NCI-H1694 (cell line): ENCODE data around the gene PCDHGC3.

ENCODE experiments used
- DNase-seq: peaks from one replicate; lab custom pipeline; 2025; lab: John Stamatoyannopoulos, UW

The PCDHGC3 gene

DNA sequence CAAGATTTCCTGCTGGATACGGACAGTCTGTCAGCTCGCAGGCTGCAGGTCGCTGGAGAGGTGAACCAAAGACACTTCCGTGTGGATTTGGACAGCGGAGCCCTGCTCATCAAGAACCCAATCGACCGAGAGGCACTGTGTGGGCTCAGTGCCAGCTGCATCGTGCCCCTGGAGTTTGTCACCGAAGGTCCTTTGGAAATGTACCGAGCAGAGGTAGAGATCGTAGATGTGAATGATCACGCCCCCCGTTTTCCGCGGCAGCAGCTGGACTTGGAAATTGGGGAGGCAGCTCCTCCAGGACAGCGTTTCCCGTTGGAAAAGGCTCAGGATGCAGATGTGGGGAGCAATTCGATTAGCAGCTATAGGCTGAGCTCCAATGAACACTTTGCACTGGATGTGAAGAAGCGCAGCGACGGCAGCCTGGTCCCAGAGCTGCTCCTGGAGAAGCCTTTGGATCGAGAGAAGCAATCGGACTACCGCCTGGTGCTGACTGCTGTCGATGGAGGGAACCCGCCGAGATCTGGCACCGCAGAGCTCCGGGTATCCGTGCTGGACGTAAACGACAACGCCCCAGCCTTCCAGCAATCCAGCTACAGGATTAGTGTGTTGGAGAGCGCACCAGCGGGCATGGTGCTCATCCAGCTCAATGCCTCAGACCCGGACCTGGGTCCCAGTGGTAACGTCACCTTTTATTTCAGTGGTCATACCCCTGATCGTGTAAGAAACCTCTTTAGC is 9.7 kb downstream of the PCDHGC3 start:
- DNase-seq = no peak

DNA sequence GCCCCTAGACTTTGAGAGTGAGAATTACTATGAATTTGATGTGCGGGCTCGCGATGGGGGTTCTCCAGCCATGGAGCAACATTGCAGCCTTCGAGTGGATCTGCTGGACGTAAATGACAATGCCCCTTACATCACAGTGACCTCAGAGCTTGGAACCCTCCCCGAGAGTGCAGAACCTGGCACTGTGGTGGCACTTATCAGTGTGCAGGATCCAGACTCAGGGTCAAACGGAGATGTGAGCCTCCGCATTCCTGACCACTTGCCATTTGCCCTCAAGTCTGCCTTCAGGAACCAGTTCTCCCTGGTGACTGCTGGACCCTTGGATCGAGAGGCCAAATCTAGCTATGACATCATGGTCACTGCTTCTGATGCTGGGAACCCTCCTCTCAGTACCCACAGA is 10.3 kb downstream of the PCDHGC3 start:
- no peak for DNase-seq

DNA sequence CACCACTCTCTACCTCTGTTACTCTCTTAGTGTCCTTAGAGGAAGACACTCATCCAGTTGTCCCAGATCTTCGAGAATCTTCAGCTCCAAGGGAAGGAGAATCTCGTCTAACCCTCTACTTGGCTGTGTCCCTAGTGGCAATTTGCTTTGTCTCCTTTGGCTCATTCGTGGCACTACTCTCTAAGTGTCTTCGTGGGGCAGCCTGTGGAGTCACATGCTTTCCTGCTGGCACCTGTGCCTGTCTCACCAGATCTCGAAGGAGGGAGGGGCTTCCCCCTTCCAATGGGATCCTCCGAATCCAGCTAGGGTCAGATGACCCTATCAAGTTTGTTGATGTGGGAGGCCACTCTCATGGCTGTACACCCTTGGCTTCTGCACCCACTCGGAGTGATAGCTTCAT is 11.4 kb downstream of the PCDHGC3 start:
- no peak for DNase-seq

DNA sequence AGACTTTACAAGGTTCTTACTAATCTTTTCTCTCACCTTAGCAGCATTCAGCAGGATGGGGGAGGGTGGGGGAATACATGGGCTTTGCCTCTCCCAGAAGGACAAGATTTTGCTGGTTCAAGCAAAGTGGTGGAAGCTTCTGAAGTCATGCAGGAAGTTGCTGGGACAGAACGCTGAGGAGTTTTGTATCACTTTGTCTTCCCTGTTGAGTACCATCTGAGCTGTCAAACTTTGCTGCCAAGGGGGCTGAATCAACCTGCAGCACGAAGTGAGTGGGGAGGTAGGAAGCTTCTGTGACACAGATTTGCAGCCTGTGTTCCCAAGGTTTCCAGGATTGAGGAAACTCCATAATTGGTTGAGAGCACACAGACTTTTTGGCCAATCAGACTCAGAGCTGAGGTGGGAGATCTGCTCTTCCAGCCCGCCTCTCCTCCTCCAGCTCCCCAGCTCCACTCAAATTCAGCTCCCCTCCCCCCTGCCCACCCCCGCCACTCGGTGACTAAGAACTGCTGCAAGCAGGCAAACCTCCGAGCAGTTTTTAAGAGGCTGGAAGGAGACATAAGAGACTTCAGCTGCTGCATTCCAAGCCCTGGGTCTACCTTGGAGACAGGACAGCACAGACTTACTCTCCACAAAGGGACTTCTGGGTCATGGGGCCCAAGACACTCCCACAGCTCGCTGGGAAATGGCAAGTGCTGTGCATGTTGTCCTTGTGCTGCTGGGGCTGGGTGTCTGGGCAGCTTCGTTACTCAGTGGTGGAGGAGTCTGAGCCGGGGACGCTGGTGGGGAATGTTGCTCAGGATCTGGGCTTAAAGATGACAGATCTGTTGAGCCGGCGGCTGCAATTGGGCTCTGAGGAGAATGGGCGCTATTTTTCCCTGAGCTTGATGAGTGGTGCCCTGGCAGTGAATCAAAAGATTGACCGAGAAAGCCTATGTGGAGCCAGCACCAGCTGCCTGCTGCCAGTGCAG is 13.1 kb downstream of the PCDHGC3 start, which contains the start of gene PCDHGC5:
PCDHGC5 (plus strand) TSS at position 491 of the 971 bp plus-strand sequence; CDS start at position 651, 160 bp downstream.
- no peak for DNase-seq

DNA sequence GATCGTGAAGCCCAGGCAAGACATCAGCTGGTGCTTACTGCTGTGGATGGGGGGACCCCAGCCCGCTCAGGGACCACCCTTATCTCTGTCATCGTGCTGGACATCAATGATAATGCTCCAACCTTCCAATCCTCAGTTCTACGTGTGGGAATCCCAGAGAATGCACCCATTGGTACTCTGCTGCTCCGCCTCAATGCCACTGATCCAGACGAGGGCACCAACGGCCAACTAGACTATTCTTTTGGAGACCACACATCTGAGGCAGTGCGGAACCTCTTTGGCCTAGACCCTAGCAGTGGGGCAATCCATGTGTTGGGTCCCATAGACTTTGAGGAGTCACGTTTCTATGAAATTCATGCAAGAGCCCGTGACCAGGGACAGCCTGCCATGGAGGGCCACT is 14.1 kb downstream of the PCDHGC3 start:
- DNase-seq = no peak

DNA sequence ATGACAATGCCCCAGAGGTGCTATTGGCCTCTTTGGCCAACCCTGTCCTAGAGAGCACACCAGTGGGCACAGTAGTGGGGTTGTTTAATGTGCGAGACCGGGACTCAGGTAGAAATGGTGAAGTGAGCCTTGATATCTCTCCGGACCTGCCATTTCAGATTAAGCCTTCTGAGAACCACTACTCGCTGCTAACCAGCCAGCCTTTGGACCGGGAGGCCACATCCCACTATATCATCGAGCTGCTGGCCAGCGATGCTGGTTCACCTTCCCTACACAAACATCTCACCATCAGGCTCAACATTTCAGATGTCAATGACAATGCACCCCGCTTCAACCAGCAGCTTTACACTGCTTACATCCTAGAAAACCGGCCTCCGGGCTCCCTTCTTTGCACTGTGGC is 14.5 kb downstream of the PCDHGC3 start:
- no peak for DNase-seq

DNA sequence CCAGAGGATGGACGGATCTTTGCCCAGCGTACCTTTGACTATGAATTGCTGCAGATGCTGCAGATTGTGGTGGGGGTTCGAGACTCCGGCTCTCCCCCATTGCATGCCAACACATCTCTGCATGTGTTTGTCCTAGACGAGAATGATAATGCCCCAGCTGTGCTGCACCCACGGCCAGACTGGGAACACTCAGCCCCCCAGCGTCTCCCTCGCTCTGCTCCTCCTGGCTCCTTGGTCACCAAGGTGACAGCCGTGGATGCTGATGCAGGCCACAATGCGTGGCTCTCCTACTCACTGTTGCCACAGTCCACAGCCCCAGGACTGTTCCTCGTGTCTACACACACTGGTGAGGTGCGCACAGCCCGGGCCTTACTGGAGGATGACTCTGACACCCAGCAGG is 15.0 kb downstream of the PCDHGC3 start:
- no peak for DNase-seq

DNA sequence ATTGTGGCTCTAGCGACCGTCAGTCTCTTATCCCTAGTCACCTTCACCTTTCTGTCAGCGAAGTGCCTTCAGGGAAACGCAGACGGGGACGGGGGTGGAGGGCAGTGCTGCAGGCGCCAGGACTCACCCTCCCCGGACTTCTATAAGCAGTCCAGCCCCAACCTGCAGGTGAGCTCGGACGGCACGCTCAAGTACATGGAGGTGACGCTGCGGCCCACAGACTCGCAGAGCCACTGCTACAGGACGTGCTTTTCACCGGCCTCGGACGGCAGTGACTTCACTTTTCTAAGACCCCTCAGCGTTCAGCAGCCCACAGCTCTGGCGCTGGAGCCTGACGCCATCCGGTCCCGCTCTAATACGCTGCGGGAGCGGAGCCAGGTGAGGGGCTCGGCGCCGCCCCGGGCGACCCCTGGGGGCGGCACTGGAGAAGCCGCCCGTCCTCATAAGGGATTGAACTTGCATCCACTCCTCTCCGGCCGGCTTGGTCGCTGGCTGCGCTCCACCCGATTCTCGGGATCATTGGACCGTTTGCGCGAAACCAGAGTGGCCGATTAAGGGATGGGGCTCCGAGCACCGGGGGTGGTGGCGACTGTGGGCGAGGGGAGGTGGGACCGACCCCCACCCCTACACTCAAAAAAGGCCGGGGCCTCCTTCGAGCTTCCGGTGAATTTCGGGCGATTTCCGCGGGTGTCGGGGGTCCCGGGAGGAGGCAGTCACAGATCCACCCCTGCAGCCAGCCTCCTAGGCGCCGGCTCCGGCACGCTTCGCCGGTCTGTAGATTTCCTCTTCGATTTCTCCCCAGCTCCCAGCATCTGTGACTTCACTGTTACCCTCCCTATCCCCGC is 15.8 kb downstream of the PCDHGC3 start:
- DNase-seq = no peak

DNA sequence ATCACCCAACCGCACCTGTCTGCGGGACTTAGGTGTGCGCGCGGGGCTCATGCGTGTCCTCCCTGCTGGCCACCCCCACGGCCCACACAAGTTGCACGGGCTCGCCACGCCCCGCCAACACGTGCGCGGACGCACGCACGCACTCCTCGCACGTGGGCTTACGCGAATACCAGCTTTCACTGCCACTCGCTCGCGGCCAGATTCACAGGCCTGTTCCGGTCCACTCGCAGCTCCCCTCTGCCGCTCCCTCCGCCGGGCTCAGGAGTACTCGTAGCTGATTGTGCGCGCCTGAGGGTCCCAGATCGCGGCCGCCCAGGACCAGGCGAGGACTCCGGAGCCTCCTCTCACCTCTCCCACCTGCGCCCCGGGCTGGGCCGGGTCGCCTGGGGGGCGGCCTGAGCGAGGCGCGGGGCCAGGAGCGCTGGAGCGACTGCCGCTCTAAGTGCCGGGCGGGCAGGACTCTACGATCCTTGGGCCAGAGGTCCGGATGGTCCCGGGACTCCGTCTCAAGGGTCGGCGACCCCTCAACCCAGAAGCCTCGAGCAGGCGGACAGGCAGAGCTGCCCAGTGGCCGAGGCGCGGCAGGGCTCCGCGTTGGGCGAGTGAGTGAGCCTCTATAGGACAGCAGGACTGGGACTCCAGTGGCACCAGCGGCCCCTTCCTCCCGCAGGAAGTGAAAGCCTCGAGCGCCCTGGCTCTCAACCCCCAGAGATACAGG is 16.6 kb downstream of the PCDHGC3 start:
- DNase-seq = no peak

DNA sequence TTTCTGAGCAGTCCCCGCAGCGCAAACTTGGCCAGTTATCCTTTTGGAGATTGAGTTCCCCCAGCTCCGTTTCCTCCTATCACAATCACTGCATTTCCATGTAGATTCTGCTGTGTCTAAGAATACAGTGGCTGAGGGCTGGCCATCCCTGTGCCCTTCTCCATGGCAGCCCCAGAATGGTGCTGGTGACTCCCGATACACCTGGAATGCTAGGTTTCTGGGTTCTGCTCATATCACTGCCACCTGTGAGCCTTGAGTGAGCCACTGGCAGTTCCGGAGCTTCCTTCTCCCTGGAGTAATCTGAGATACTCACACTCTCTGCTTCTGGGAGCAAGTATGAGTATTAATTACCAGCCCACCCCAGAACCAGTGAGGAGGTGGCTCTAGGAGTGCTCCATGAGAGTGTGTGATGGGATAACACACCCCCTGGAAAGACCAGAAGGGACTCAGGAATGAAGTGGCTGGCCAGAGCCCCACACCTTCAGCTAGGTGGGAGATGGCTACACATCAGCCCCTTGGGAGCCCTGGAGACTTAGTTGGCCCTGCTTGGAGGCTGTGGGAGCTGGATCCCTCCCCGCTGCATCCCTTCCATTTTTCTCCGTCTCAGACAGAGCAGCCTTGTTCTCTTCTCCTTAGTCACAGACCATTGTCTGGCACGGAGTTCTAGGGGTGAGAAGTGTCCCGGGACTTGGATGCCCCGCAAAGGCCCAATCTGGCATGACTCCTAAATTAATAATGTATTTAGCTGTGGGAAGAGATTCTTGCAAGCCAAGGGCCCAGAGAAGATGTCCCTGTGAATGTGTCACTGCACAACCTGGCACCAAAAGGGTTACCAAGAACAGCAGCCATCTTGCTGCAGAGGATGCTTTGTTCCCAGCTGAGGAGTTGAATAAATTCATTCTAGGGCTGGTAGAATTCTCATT is 18.0 kb downstream of the PCDHGC3 start:
- no peak for DNase-seq

DNA sequence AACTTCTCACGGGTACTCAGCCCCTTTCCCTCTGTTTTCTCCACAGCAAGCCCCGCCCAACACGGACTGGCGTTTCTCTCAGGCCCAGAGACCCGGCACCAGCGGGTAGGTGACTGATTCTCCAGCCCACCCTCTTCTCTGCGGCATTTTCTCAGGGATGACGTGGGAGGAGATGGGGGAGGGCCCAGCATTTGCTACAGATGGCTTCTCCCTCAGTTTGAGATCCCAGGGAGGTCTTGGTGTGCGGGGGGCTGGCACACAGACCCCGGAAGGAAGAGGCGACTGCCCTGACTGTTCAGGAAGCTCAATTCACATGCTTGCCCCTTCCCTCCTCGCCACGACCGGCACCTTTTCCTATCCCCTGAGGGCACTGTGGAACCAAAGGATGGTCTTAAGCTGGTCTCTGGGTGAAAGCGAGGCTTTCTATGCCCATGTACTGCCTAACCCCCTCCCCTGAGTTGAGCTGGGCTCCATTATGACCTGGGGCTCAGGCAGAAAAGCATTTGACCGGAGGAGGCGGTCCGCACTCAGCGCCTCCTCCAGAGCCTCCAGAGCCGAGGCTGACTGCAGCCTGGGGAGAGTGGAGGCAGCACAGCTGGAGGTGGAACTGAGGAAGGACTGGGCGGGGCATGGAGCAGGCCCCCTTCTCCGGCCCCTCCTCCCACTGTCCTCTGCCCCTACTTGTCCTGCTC is 19.1 kb downstream of the PCDHGC3 start:
- DNase-seq = no peak

DNA sequence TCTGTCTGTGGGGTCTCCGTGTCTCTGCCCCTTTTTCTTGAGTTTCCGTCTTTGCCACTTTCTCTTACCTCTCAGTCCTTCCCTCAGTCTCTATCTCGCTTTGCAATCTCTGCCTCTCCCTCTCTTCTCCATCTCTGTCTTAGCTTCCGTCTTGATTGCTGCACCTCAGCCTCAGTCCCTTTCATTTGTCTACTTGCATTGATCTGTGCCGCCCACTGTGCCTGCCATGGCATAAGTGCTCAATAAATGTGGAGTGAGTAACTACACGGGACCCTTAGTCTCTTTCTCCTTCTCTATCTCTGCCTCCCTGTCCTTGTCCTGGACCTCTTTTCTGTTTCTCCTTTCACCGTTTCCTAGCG is 19.7 kb downstream of the PCDHGC3 start:
- DNase-seq = no peak

DNA sequence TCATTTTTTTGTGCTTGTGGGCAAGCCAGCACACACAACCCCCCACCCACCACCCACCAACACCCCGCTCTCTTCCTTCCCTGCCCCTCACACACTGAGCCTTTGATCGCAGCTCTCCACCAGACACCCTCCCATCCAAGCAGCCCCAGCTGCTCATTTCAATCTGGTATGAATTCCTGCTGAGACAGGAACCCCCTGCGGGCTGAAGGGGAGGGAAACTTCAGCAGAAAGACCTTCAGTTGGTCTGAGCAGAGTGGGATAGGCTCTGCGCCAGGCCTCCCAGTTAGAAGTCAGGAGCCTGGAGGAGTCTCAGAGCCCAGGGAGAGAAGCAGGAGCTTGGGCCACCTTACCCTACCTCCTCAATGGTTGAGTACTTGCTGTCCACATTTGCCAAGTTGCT is 20.3 kb downstream of the PCDHGC3 start:
- DNase-seq = no peak

DNA sequence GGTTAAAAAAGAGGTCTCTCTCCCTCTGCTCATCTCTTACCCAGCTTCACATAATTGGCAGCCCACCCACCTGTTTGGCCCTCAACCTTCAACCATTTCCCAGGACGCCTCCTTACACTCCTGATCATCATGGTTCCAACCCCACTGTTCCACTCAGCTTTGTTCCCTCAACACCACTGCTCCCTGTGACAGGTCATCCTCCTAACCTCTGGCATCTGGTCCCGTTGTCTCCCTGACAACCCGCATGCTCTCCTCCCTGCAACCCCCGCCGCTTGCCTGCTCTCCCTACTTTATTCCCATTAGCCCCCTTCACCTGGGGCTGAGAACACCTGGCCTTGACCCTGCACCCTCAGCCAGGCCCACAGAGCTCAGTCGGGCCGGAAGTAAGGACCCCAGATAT is 26.0 kb downstream of the PCDHGC3 start:
- DNase-seq = no peak

DNA sequence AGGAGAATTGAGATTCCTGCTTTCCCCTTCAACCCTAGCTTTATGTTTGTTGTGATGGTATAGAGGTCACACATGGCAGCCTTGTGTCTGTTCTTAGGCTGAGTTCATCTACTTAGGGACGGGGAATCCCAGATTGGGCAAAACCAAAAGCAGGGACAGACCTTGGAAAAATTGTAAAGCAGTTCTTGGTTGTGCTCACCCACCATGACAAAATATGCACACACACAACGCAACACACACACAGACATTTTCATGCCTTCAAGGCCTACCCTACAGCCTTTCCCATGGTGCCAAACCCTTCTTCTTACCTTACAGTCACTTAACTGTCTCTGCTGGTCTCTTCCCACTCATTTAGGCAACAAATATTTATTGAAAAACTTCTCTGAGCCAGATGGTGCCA is 27.9 kb downstream of the PCDHGC3 start:
- no peak for DNase-seq

DNA sequence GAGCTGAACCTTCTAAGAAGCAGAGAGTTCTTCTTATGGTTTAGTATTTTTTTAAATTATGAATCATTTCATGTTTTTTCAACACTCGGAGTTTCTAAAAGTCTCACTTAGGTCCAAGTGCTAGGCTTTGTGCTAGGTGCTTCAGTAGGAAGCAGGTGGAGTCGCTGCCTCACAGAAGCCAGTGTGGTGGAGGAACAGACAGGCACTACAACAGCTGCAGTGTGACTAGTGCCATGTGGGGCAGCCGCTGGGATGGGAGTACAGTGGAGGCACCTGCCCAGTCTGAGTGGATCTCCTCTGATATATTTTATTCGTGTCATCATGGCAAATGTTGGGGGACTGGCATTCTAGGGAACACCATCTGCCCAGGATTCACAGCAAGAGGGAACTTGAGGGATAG is 28.4 kb downstream of the PCDHGC3 start:
- peak; percentile 10 for DNase-seq

DNA sequence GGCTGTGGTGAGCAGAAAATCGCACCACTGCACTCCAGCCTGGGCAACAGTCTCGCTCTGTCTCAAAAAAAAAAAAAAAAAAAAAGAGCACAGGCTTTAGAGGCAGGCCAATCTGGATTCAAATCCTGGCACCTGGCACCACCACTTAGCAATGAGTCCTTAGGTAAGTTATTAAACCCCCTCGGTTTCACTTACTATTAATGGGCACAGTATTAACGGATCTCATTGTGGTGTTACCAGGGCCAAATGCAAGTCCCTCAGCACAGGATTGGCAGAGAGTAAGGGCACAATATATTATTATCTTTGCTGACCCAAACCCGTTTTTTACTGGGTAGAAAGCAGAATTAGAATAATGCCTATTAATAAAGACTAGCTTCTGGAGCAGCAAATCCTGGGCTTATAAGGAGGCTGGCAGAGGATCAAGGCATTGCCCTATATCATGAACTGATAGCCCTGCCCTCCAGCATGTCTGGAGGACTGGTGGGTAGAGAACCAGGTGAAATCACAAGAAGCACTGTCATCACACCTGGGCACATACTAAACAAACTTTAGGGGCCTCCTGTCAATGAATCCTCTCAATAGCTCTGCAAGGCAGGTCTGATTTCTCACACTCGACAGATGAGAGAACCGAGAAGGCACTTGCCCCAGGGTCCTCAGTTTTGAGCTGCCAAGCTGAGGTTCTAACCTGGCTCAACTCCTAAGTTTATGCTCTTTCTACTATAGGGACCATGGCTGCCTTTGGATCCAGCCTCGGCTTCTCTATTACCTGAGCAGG is 30.8 kb downstream of the PCDHGC3 start:
- DNase-seq = no peak

DNA sequence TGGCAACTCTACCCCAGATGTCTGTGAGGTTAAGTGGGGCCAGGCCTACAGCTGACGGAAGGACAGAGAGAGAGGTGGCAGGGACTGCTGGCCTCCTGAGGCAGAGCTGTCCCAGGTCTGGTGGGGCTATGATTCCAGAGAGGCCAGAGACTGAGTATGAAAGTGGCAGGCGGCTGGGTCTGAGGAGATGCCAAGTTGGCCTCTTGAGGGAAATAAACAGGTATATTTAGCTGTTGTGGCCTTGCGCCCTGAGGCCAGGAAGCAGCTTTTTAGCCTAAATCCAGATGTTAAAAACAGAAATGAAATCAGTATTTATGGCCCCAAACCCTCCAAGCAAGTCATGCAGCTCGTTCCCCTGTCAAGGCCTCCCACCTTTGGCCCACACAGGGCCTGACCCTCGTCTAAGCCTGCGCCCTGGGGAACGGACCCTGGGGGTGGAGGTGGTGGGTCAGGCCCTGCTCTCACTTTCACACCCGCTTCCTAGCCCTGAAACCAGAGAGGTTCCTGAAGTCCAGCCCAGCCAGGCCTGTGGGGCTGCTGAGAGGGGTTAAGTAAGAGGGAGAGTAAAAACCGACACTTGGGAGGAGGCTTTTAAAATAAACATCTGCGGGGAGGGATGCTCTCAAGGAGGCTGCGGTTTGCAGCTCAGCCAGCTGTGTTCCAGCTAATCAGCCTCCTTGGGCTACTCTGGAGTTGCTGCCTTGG is 31.8 kb downstream of the PCDHGC3 start:
- DNase-seq = no peak

DNA sequence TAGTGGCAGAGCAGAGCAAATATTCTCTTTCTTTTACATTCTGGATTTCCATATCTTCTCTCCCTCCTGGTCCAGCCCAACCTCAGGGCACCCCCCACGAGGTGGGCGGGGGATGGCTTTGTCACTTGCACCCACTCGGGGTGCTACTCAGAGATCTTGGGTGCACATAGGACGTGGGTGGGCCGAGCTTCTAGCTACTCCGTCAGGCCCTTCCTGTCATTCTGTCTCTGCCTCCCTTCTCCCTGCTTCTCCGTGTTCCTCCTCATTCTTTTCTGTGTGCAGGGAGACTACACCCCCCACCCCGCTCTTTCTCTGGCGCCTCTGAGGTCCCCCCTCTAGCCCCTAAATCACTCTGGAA is 32.7 kb downstream of the PCDHGC3 start:
- DNase-seq = no peak
